ENCODE results near the gene PLXNA2.

Gene PLXNA2

GRCh38 chr1:208108213-208108608 is 136.0 kb downstream of the PLXNA2 start:
- no peak for DNase-seq

- DNase-seq = no peak
These were observed 136.6 kb downstream of the PLXNA2 start for GRCh38 chr1:208107425-208108212.

GRCh38 chr1:208106218-208106617 is 138.0 kb downstream of the PLXNA2 start:
- DNase-seq = no peak

- no peak for DNase-seq
These were observed 138.4 kb downstream of the PLXNA2 start for GRCh38 chr1:208105756-208106155.

GRCh38 chr1:208103597-208104513 is 140.3 kb downstream of the PLXNA2 start:
- no peak for DNase-seq

GRCh38 chr1:208101661-208102431 is 142.3 kb downstream of the PLXNA2 start:
- no peak for DNase-seq

- no peak for DNase-seq
These were observed 143.3 kb downstream of the PLXNA2 start for GRCh38 chr1:208100906-208101305.

GRCh38 chr1:208100106-208100505 is 144.1 kb downstream of the PLXNA2 start:
- DNase-seq = no peak

- DNase-seq = no peak
These were observed 145.4 kb downstream of the PLXNA2 start for GRCh38 chr1:208098773-208099172.

- peak; percentile 46 for DNase-seq
These were observed 150.1 kb downstream of the PLXNA2 start for GRCh38 chr1:208093754-208094719.

GRCh38 chr1:208093046-208093445 is 151.1 kb downstream of the PLXNA2 start:
- no peak for DNase-seq

GRCh38 chr1:208090388-208091301 is 153.5 kb downstream of the PLXNA2 start:
- DNase-seq = no peak

- DNase-seq = no peak
These were observed 154.3 kb downstream of the PLXNA2 start for GRCh38 chr1:208089761-208090370.

- no peak for DNase-seq
These were observed 155.0 kb downstream of the PLXNA2 start for GRCh38 chr1:208089149-208089548.

- DNase-seq = no peak
These were observed 155.9 kb downstream of the PLXNA2 start for GRCh38 chr1:208088319-208088718.

GRCh38 chr1:208085655-208086515 is 158.3 kb downstream of the PLXNA2 start:
- DNase-seq = no peak

- DNase-seq = no peak
These were observed 159.4 kb downstream of the PLXNA2 start for GRCh38 chr1:208084764-208085163.

GRCh38 chr1:208084220-208084619 is 160.0 kb downstream of the PLXNA2 start:
- DNase-seq = no peak

GRCh38 chr1:208083715-208084085 is 160.5 kb downstream of the PLXNA2 start:
- DNase-seq = no peak
